Measurements from ENCODE around the gene ABCB8. TPM values are rescaled to one million over a fixed set of nuclear protein-coding genes. Genes with fewer than 3 reads are reported as not detected.
A peak's percentile ranks its signal among the peaks of the same experiment; 100 is the strongest.

The ABCB8 gene
- total and polyA plus RNA-seq, 9 of the 15 experiments (the other 6 are each of a cell fraction or from before 2014, with no cell fraction given) = 7.6 to 106 (median 36.3) TPM

- TF ChIP-seq PBX2 (CRISPR knock-in tag; IDR thresholded peaks at IDR 0.05; ENCODE audit: low read depth) (no peak), PBX2 (tag; conservative IDR thresholded peaks at IDR 0.05; ENCODE audit: low read depth) (0 out of 2 replicates have a peak, but pooled peaks have one; percentile 16), RAD21 (CRISPR knock-in tag; conservative IDR thresholded peaks at IDR 0.05 in 1 of 2, IDR thresholded peaks at IDR 0.05 in 1 of 2) (peak; percentile 95 to 96), MEF2D (tag; conservative IDR thresholded peaks at IDR 0.05; ENCODE audit: low read depth) (no peak), SRSF9 (IDR thresholded peaks at IDR 0.05; ENCODE audit: borderline replicate concordance, low read depth, low read length) (no peak), FOXJ3 (CRISPR knock-in tag; IDR thresholded peaks at IDR 0.05) (no peak), RNF2 (IDR thresholded peaks at IDR 0.05) (no peak), MAFK (IDR thresholded peaks at IDR 0.05; ENCODE audit: low read length) (peak; percentile 30; the same call in 1 of the 2 replicates), ZNF644 (tag; IDR thresholded peaks at IDR 0.05; ENCODE audit: low read depth) (no peak), YY1 (IDR thresholded peaks at IDR 0.05; ENCODE audit: borderline replicate concordance in 1 of 3, control insufficient read depth in 1 of 3, extremely low read depth in 1 of 3, insufficient read depth in 3 of 3, insufficient read length in 1 of 3, insufficient replicate concordance in 2 of 3, low read depth in 1 of 3, low read length in 2 of 3) (no peak), RB1 (IDR thresholded peaks at IDR 0.05; ENCODE audit: low read depth) (peak; percentile 60), SRSF1 (IDR thresholded peaks at IDR 0.05; ENCODE audit: low read depth, low read length) (no peak), REST (IDR thresholded peaks at IDR 0.05; ENCODE audit: borderline replicate concordance) (peak; percentile 94), REST (CRISPR knock-in tag; IDR thresholded peaks at IDR 0.05; ENCODE audit: low read depth) (peak; percentile 76; the same call in 1 of the 2 replicates), CAMTA2 (CRISPR knock-in tag; conservative IDR thresholded peaks at IDR 0.05) (no peak)
Measured at GRCh38 chr7:150988230-150989226, 39.7 kb upstream of the ABCB8 start (continued).

Data from K562 (cell line).